GM18508 (cell line): ENCODE data around the gene WDR37.

ENCODE experiments used
- ATAC-seq: cut with Tn5 transposase; IDR thresholded peaks from one replicate; pipeline ENCODE4 v1.9.1; 2021; ENCODE audit warnings: moderate number of reproducible peaks; ENCODE audit not compliant: insufficient read depth, unreplicated experiment

Gene WDR37

DNA sequence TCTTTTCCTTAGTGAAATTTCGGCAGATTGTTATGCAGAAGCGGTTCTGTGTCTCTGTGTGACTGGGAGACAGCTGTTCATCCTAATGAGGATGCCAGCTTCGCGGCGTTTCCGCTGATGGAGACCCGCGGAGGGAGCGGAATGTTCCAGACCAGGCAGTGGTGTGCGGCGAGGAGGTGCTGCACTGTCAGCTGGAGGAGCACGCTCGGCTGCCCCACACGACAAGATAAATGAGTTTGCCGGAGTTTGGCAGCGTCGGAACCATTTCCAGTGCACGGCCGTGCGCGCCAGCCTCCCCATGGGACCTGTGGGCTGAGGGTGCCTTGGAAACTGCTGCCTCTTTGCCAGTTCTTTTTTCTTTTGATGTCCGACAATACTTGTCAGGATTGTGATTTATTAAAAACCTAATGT lies 64.6 kb downstream of the WDR37 start:
- no peak for ATAC-seq

DNA sequence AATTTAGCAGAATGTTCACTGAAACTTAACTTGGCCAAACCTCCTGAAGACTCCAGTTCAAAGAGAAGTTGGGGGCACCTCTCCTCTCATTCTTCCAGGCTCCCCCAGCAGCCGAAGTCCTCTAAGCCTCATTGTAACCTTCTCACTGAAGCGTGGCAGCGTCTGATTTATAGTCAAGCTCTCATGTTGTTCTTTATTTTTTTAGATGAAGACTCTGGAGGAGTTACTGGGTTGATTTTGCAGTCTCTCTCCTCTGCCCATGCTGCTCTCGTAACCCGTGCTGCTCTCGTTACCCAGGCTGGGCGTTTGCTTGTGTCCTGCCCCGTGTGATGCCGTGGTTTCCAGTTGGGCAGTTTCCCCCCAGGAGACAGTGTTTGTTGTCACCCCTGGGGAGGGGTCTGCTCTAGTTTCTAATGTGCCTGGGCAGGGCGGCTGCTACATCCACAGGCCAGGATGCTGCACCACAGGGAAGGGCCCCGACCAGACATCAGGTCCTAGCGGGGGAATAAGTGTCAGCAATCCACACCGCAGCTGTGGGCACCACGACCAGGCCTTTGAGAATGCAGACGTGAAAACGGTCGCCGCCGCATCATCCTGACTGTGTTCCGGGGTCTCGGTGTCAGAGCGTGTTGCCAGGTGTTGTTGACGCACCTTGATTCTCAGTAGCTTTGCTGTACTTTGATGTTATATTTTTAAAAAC lies 65.2 kb downstream of the WDR37 start:
- no peak for ATAC-seq

DNA sequence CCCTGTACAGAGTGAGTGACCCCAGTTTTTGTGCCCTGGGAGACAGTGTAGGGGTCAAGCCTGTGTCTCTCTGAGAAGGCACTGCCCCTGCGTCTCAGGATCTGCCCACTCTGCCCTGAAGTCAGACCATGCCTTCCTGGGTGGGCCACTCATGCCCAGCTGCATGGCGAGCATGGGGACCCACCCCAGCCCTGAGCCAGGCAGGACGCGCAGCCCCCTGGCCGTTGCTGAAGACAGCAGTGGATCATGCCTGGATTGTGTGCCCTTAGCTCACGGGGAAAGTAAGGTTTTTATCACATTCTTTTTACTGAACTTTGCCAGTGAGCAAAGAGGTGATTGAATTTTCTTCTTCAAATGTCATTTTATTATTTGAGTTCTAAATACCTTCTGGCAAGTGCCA lies 66.2 kb downstream of the WDR37 start:
- no peak for ATAC-seq

DNA sequence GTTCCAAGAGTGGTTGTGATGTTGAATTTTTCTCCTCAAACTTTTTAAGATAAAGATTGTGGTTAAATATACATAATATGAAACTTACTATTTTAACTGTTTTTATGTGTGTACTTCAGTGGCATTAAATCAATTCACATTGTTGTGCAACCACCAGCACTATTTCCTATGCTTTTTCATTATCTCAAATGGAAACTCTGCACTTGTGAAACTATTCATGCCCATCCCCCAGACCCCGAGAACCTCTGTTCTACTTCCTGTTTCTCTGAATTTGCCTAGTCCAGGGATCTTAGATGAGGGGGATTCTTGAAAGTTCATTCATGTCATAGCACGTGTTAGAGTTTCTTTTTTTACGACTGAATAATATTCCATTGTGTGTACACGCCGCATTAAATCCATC lies 67.0 kb downstream of the WDR37 start:
- no peak for ATAC-seq

DNA sequence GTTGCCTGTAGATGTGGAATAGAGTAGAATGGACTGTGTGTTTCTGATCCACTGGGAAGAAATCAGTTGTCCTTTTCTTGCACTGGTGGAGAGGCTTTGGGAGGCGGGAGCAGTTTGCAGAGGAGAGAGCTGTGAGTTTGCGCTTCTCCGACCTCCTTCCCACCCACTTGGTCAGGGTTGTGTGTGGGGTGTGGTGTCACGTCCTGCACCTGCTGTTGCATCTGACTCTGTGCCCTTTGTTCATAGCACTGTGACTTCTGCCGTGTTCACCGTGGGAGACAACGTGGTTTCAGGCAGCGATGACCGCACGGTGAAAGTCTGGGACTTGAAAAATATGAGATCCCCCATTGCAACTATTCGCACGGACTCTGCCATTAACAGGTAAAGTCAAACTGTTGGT lies 67.8 kb downstream of the WDR37 start:
- no peak for ATAC-seq

DNA sequence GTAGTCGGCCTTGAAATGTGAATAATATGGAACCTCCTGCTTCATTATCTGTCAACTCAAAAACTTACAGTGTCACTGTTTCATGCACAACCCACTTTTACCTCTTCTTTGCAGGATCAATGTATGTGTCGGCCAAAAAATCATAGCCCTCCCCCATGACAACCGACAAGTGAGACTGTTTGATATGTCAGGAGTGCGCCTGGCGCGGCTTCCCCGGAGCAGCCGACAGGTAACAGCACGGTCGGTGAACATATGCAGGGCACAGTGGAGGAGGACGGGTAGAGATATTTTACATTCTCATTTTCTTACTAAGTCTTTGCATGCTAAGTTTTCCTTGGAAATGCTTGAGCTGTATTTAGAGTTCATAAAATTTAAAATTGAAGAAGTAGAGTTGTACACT lies 68.6 kb downstream of the WDR37 start:
- no peak for ATAC-seq

DNA sequence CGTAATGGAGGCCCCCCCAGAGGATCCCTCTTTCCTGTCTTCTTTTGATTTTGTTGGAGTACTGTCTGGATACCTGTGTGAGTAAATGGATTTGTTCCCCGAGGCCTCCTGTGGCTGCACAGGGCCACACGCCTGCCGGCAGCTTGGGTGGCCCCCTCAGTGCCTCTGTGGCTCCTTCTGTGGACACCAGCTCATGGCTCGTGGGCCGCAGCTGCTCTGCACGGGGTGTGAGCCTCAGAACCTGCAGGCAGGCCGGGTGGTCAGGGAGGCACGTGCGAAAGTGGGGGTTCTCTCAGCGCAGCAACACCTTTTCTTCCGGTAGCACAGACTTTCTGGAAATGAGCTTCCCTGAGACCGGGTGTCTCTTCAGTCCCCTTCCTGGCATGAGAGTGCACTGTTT lies 70.3 kb downstream of the WDR37 start:
- no peak for ATAC-seq

DNA sequence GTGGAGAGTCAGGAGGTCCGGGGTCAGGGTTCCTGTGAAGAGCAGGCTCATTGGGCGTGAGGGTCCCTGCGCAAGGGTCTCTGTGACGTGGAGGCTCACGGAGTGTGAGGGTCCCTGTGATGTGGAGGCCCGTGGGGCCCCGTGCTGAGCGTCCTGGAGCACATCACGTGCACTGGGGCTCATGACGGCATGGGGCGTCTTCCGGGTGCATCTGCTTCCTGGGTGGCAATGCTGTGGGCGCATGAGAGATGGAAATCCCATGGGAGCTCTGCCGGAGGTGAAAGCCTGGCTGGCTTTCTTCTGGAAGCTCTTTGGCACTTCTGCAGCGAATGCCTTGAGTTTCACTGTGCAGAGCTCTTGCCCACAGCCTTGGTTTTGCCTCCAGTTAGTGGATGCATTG lies 71.4 kb downstream of the WDR37 start:
- ATAC-seq: no peak

DNA sequence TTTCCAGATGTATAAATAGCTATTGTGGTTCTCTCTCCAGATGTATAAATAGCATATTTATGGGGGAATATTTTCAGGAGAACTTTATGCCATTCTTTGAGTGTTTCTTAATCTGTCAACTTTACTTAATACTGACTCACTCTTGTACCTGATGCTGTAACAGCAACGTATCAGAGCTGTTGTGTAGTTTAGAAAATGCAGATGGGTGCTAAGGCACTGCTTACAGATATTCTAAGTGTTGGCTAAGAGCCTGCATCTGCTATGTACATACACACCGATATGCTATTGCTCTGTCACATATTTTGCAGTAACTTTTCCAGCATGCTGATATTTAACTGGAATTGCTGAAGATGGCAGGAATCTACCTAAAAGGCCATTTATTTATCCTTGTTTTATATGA lies 71.9 kb downstream of the WDR37 start:
- ATAC-seq: no peak

DNA sequence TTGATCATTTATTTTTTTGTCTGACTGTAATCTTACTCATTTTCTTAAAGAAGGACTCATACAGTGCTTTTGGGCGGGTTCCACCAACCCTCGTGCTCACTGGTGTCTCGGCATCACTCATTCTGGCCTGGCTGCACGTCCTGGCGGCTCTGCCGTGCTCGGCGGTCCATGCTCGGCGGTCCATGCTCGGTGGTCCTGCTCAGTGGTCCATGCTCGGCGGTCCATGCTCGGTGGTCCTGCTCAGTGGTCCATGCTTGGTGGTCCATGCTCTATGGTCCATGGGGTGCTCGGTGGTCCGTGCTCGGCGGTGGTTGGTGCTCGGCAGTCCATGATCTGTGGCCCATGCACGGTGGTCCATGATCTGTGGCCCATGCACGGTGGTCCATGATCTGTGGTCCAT lies 72.5 kb downstream of the WDR37 start:
- no peak for ATAC-seq

DNA sequence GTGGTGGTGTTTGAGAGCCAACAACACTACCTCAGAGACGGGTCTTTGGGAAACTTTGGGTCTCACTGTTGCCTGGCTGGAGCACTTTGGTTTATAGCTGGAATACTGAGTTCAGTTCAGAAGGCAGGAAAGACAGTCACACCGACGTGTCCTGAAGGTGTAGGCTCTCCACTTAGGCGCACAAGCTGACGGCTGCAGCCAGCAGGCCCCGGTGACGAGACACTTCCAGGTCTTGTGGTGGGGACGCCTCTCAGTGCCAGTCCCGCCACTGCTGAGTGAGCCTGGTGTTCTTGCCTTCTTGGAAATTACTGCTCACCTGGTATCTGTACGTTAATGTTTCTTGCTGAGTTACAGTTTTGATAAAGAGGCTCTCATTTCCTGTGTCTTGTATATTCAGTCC lies 74.0 kb downstream of the WDR37 start:
- no peak for ATAC-seq

DNA sequence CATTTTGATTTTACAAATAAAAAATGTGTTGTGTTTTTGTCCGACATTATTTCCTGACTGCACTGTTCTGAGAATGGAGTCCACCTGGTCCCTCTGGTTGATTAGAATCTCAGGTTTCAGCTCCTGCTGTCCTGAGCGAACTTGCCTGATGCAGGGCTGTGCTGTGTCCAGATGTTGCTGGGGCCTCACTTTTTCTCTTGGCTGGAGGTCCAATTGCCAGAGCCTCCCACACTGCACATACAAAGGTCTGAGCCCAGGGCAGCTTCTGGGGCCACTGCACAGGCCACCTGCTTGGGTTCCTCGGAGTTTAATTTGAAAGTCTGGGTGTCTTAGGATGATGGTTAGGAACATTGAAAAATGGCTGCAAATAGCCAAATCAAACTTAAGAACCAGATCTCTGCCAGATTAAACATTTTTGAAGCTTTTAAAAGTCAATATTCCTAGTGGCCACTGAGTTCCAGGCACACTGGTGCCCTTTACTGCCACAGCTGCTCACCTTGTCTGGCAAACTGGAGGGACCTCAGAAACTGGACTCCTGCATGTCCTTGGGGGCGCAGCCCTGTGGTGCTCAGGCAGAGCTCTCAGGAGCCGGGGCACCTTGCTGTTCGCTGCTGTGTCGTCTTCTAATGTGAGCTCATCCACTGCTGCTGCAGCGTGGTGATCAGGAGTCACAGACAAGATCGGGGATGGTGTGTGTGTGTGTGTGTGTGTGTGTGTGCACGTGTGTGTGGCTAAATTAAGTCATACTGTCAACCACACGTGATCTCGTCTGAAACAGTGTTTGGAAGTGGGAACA lies 75.0 kb downstream of the WDR37 start:
- ATAC-seq: no peak

DNA sequence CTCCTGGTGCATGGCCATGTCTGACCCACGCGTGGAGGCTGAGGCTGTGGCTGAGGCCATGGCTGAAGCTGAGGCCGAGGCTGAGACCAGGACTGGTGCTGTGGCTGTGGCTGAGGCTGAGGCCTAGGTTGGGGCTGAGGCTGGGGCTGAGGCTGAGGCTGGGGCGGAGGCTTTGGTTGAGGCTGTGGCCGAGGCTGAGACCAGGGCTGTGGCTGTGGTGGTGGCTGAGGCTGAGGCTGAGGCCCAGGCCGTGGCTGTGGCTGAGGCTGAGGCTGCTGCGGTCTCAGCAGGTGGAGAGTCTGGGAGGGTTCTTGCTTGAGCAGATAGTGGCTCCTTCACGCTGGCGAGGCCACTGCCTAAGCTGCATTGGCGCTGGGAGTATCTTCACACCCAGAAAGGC lies 76.4 kb downstream of the WDR37 start:
- no peak for ATAC-seq

DNA sequence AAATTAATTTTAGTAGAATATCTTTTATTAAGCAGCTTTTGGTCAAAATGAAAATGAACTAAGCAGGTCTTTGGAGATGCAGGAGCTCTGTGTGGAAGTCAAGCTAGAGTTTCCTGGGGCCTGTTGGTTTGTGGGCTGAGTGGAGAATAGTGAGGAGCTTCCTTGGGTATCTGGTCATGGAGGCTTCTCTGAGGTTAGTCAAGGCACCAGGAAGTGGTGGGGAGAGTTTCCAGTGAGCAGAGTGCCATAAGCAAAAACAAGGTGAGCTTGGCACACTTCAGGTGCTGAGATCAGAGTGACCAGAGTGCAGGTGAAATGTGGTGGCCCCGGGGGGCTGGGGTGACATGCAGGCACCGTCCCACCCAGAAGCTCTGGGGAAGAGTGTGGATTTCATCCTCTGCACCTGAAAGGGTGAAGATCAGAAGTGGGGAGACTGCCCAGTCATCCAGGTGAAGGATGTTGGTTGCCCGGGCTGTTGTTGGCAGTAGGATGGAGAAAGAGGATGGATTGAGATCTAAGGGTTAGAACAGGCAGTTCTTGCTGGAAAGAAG lies 77.4 kb downstream of the WDR37 start:
- ATAC-seq: no peak

DNA sequence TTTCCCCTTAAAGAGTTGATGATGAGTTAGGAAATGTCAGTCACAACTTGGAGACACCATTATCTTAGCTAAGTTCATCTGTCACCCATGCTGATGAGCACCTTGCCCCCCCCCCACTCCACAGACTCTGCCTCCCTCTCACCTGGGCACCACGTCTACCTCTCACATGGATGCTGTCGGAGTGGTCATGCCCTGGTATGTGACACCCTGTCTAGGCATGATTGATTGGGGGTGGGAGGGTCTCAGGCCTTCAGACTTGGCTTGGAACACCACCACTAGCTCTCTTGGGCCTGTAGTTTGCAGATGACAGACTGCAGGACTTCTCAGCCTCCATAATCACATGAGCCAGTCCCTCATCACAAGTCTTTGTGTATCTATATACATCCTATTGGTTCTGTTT lies 78.0 kb downstream of the WDR37 start:
- ATAC-seq: no peak

DNA sequence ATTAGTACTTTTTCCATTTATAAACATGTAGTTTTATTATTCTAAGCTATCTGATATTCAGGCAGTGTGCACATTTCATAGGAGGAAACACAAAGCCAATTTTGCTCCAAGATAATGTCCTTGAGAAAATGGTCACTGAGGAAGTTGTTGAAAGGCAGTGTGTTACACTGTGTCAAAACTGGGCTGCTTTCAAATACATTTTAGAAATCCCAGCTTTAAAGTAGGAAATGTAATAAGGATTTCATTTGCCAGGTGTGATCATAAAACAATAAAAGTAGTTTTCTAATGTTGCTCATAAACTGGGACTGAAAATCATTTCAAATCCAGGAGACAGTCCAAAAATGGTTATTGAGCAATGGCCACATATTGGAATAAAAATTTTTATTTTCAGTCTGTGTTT lies 80.1 kb downstream of the WDR37 start:
- ATAC-seq: no peak

DNA sequence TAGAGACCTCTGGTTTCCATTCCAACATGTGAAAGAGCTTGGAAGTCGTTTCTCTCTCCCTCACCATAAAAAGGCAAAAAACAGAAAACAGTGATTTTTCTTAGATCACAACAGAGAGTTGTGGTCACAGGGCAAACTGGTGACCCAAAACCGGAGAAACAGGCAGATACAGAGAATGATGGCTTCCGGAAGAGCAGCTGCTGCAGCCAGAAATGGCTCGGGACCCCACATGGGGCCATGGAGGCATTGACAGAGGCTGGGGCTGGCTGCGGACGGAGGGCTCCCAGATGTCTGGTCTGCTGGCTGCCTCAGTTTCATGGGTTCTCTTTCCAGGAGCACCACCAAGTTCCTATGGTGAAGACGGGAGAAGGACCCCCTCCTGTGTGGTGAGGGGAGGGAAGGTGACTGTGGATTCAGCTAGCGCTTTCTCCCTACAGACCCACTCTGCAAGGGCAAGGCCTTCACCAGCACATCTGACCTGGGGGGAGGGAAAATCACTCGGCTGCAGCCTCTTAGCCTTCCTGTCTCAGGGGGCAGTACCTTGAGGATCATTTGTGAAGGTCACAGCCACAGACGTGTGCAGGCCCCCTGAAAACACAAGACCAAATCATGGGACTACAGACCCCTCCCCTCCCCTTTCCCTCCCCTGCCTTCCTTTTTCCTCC lies 81.4 kb downstream of the WDR37 start:
- ATAC-seq: no peak

DNA sequence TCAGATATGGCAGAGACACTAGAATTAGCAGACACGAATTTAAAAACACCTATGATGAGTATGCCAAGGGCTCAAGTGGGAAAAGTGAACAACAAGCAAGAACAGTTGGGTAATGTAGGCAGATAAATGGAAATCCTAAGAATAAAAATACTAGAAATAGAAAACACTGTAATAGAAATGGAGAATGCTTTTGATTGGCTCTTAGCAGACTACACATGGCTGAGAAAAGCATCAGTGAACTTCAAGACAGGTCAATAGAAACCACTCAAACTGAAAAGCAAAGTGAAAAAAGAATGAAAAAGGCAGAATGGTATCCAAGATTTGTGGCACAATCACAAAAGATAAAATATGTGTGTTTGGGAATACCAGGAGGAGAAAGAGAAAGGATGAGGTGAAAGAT lies 82.3 kb downstream of the WDR37 start:
- no peak for ATAC-seq

DNA sequence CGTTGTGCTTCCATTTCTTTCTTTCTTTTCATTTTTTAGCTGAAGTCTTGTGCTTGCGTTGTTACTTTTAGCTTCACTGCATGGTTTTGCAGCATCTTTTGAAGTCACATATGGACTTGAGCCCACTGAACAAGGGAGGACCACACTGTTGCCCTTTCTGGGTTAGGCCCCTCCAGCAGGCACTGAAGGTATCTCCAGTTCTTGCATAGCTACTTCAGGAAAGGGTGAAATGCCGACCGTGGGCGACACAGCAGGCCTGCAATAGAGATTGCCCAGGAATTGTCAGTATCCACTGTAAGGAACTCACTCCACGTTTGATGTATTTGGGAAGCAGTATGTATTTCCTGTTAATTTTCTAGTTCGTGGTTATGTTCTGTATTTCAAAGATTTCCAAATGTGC lies 85.1 kb downstream of the WDR37 start:
- ATAC-seq: no peak

DNA sequence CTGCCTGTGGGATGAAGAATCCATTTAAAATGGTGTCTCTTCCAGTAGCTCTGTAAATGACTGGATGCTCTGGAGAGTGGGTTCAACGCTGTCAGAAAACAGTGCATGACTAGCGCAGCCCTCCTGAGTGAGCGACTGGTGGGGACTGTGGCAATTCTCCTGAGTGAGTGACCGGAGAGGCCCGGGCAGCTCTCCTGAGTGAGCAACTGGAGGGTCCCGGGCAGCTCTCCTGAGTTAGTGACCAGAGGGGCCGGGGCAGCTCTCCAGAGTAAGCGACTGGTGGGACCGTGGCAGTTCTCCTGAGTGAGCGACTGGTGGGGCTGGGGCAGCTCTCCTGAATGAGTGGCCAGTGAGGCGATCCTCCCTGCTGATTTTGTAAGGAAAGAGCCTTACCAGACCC lies 85.5 kb downstream of the WDR37 start:
- no peak for ATAC-seq

DNA sequence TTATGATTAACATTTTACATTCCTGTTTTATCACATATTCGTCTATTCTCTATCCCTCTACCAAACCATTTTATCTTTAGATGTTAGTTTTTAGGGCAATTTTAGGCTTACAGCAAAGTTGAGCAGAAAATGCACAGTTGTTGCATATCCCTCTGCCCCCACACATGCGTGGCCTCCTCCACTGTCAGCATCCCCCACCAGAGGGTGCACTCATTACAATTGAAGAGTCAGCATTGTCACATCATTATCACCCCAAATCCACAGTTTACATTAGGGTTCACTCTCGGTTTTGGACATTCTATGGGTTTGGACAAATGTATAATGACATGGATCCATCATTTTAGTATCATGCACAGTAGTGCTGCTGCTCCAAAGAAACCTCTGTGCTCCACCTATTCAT lies 86.4 kb downstream of the WDR37 start:
- no peak for ATAC-seq
